Sigmoid colon (tissue), 7 donors: ENCODE measurements around the gene CSTPP1. TPM values are rescaled to one million over a fixed set of nuclear protein-coding genes. Genes with fewer than 3 reads are reported as not detected.
A peak's percentile ranks its signal among the peaks of the same experiment; 100 is the strongest.

ENCODE experiments used
- DNase-seq: peaks from one replicate; pipeline ENCODE4 v3.0.0-alpha.2; 2019
- H3K27ac ChIP-seq, 4 donors: fragments of 200-600 bp; sonication (generic); one replicate each; pipeline ENCODE4 v1.5.1; 2016 to 2019; ENCODE audit warnings: mild to moderate bottlenecking in 1 of 4
- H3K27me3 ChIP-seq, 3 donors: fragments of 200-600 bp; sonication (generic); one replicate each; pipeline ENCODE4 v1.5.1; 2019; ENCODE audit warnings: mild to moderate bottlenecking in 1 of 3
- H3K36me3 ChIP-seq, 4 donors: fragments of 200-600 bp; sonication (generic); one replicate each; pipeline ENCODE4 v1.5.1; 2016 to 2019
- H3K4me1 ChIP-seq, 4 donors: fragments of 200-600 bp; sonication (generic); one replicate each; pipeline ENCODE4 v1.5.1; 2017 to 2019
- H3K4me3 ChIP-seq, 4 donors: fragments of 200-600 bp; sonication (generic); one replicate each; pipeline ENCODE4 v1.5.1; 2017 to 2019; ENCODE audit warnings: mild to moderate bottlenecking in 2 of 4, moderate library complexity in 1 of 4
- H3K9me3 ChIP-seq, 4 donors: fragments of 200-600 bp in 3 of 4; sonication (generic) in 3 of 4; one replicate each; pipeline versions ENCODE4 v1.5.1 to v1.6.1; 2013 to 2019
- EP300 ChIP-seq, 4 donors: sonication (generic); formaldehyde crosslinking; IDR thresholded peaks; one replicate each; pipeline ENCODE4 v1.6.1; 2017; ENCODE audit warnings: antibody characterized with exemption in 4 of 4
- POLR2A ChIP-seq, 2 donors: fragments of 450-650 bp; IDR thresholded peaks; one replicate each; pipeline ENCODE4 v1.6.1; 2016; ENCODE audit warnings: antibody characterized with exemption in 2 of 2, mild to moderate bottlenecking in 2 of 2, moderate library complexity in 2 of 2
- POLR2AphosphoS5 ChIP-seq, 4 donors: sonication (generic); formaldehyde crosslinking; IDR thresholded peaks; one replicate each; pipeline ENCODE4 v1.6.1; 2017; ENCODE audit warnings: antibody characterized with exemption in 4 of 4
- WGBS, 2 donors: extraction: QIAGEN DNeasy Blood & Tissue Kit; methylation state at CpG; one replicate each; pipeline ENCODE4 v1.1.7; 2013; 5-methylcytosine and 5-hydroxymethylcytosine counted together
- intact Hi-C: fragments of 100-400 bp; cut with DNase I; formaldehyde crosslinking; loops from one replicate; pipeline ENCODE4 v1.15.1; 2023
- polyA plus RNA-seq, 3 donors: library from polyadenylated mRNA; stranded (reverse); fragments of 200-250 nt; gene quantifications; one replicate each; pipeline ENCODE4 v1.2.3, GENCODE V29; 2013
- total RNA-seq, 4 donors: library from RNA; depleted of rRNA; stranded (reverse); fragments of >200 nt; gene quantifications; one replicate each; pipeline ENCODE4 v1.1.0, GENCODE V29; 2016
- TF ChIP-seq, protein P1 (sequence below), 4 experiments: fragments of 450-650 bp in 3 of 4; fragments of 200-600 bp in 1 of 4; IDR thresholded peaks; one replicate each; pipeline ENCODE4 v1.5.1; 2016 to 2019; ENCODE audit warnings: antibody characterized with exemption in 4 of 4, mild to moderate bottlenecking in 3 of 4, moderate library complexity in 2 of 4
- donor health status: healthy with polysubstance abuse.
- donor health status: Bipolar disorder and iron deficiency.
- donor health status: healthy.

Gene CSTPP1
- total and polyA plus RNA-seq, 7 donors, result 12.9 to 29.4 (median 22.8) TPM

- Histone ChIP-seq H3K4me1 (peaks cover 0 to 16% (median 8%) of the 10 kb centered on the region in 4 donors), H3K27me3 (no peaks in the 10 kb centered on the region), H3K36me3 (peaks cover 45 to 65% (median 52%) of the 10 kb centered on the region in 4 donors), H3K4me3 (no peak overlapping the region), H3K9me3 (no peaks in the 10 kb centered on the region), H3K27ac (no peak overlapping the region)
- WGBS, 2 donors, result 89 to 93% methylated on average over 15 of the region's 15 CpGs
- TF ChIP-seq POLR2AphosphoS5 (IDR thresholded peaks at IDR 0.05) (no peak), POLR2A (IDR thresholded peaks at IDR 0.05) (no peak), EP300 (IDR thresholded peaks at IDR 0.05) (no peak)
- TF ChIP-seq, protein P1, sequence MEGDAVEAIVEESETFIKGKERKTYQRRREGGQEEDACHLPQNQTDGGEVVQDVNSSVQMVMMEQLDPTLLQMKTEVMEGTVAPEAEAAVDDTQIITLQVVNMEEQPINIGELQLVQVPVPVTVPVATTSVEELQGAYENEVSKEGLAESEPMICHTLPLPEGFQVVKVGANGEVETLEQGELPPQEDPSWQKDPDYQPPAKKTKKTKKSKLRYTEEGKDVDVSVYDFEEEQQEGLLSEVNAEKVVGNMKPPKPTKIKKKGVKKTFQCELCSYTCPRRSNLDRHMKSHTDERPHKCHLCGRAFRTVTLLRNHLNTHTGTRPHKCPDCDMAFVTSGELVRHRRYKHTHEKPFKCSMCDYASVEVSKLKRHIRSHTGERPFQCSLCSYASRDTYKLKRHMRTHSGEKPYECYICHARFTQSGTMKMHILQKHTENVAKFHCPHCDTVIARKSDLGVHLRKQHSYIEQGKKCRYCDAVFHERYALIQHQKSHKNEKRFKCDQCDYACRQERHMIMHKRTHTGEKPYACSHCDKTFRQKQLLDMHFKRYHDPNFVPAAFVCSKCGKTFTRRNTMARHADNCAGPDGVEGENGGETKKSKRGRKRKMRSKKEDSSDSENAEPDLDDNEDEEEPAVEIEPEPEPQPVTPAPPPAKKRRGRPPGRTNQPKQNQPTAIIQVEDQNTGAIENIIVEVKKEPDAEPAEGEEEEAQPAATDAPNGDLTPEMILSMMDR (IDR thresholded peaks at IDR 0.05), result no peak
- no peak for DNase-seq
- intact Hi-C loops, result no loop called here
Measured at GRCh38 chr11:47163898-47164297, 227.3 kb downstream of the CSTPP1 start.

DNA sequence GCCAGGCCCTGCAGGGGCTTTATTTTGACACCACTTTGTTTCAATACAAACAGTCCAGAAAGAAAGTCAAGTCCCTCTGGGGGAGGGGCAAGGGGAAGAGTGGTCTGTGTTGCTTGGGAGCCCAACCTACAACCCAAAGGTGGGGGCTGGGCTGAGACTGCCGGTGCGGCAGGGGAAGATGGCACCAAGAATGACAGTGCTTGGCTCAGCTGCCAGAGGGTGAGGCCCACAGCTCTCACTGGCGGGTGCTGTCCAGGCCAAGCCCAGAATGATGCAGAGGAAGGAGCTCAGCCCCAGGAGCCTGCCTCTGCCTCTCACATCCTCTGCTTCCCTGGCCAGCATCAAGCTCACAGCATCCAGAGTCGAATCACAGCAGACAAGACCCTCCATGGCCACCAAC is 227.8 kb downstream of the CSTPP1 start:
- TF ChIP-seq EP300 (IDR thresholded peaks at IDR 0.05) (no peak), POLR2AphosphoS5 (IDR thresholded peaks at IDR 0.05) (no peak)
- Histone ChIP-seq H3K9me3 (no peaks in the 10 kb centered on the region), H3K36me3 (peaks cover 47 to 67% (median 54%) of the 10 kb centered on the region in 4 donors), H3K27ac (no peak overlapping the region), H3K4me3 (no peak overlapping the region), H3K27me3 (no peaks in the 10 kb centered on the region), H3K4me1 (peaks cover 0 to 16% (median 8%) of the 10 kb centered on the region in 4 donors)
- WGBS, 2 donors, result 77 to 80% methylated on average over 4 of the region's 4 CpGs
- DNase-seq, result no peak
- intact Hi-C loops, result no loop called here

GRCh38 chr11:47165253-47165840 is 228.8 kb downstream of the CSTPP1 start:
- H3K27me3 ChIP-seq, result no peaks in the 10 kb centered on the region
- peaks cover 0 to 16% (median 8%) of the 10 kb centered on the region in 4 donors for H3K4me1 ChIP-seq
- H3K4me3 ChIP-seq, result no peak overlapping the region
- no peaks in the 10 kb centered on the region for H3K9me3 ChIP-seq
- peaks cover 52 to 78% (median 64%) of the 10 kb centered on the region in 4 donors for H3K36me3 ChIP-seq
- WGBS, 2 donors, result 91 to 93% methylated on average over 16 of the region's 16 CpGs
- TF ChIP-seq POLR2A (IDR thresholded peaks at IDR 0.05) (no peak), POLR2AphosphoS5 (IDR thresholded peaks at IDR 0.05) (no peak), EP300 (IDR thresholded peaks at IDR 0.05) (no peak)
- TF ChIP-seq, protein P1 (IDR thresholded peaks at IDR 0.05), result no peak
- H3K27ac ChIP-seq, result no peak overlapping the region
- DNase-seq, result no peak
- intact Hi-C loops, result no loop called here

- Histone ChIP-seq H3K27me3 (no peaks in the 10 kb centered on the region), H3K36me3 (peaks cover 52 to 88% (median 73%) of the 10 kb centered on the region in 4 donors), H3K9me3 (no peaks in the 10 kb centered on the region), H3K4me3 (no peak overlapping the region), H3K4me1 (peaks cover 0 to 17% (median 7%) of the 10 kb centered on the region in 4 donors), H3K27ac (no peak overlapping the region)
- WGBS, 2 donors, result 94 to 95% methylated on average over 5 of the region's 5 CpGs
- intact Hi-C loops, result no loop called here
- no peak for TF ChIP-seq POLR2A (IDR thresholded peaks at IDR 0.05)
- TF ChIP-seq POLR2AphosphoS5 (IDR thresholded peaks at IDR 0.05), result no peak
- no peak for TF ChIP-seq EP300 (IDR thresholded peaks at IDR 0.05)
- TF ChIP-seq, protein P1 (IDR thresholded peaks at IDR 0.05), result no peak
- DNase-seq, result no peak
Measured at GRCh38 chr11:47166368-47166767, 229.8 kb downstream of the CSTPP1 start.

- H3K4me1 ChIP-seq, result peaks cover 0 to 51% (median 40%) of the 10 kb centered on the region in 4 donors
- H3K9me3 ChIP-seq, result no peaks in the 10 kb centered on the region
- no peak overlapping the region for H3K4me3 ChIP-seq
- peaks cover 32 to 90% (median 63%) of the 10 kb centered on the region in 4 donors for H3K36me3 ChIP-seq
- 88 to 92% methylated on average over 16 of the region's 16 CpGs for WGBS, 2 donors
- H3K27me3 ChIP-seq, result no peaks in the 10 kb centered on the region
- peak overlapping the region; percentile 54 to 71 (median 68) for H3K27ac ChIP-seq
- intact Hi-C loops, result no loop called here
- no peak for TF ChIP-seq POLR2A (IDR thresholded peaks at IDR 0.05)
- TF ChIP-seq, protein P1 (IDR thresholded peaks at IDR 0.05), result no peak
- TF ChIP-seq POLR2AphosphoS5 (IDR thresholded peaks at IDR 0.05), result no peak
- no peak for TF ChIP-seq EP300 (IDR thresholded peaks at IDR 0.05)
- DNase-seq, result no peak
Measured at GRCh38 chr11:47171061-47171838, 234.7 kb downstream of the CSTPP1 start.
